Measurements from ENCODE around the gene ANK3. TPM values are rescaled to one million over a fixed set of nuclear protein-coding genes. Genes with fewer than 3 reads are reported as not detected.

Gene ANK3
- total and polyA plus RNA-seq, 10 donors: 2.0 to 133 (median 62.9) TPM

DNA sequence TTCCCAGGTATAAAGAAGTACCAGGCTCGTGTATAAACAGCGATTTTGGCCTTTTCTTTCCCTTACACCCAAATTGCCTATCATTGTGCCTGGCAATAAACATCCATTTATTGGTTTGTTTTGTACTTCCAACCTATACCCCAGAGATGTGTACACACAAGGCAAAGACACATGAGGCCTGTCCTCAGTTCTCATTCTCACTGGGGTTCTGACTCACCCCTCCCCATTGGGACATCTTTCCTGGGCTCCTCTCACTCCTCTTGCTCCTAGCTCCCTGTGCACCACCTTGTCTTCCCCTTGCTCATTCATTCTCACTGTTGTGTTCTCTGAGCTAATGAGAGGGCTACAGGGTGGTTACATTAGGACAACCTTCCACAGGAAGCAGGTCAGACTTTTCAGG is 240.7 kb downstream of the ANK3 start:
- intact Hi-C loops (cut with DNase I; ENCODE audit: low total_unique reads): no loop called here
- no peak overlapping the region for H3K4me3 ChIP-seq
- no peak for DNase-seq
- H3K36me3 ChIP-seq: peaks cover 0 to 32% (median 0%) of the 10 kb centered on the region in 6 donors
- WGBS, 5 donors: 84 to 95% (median 89%) methylated on average over 2 of the region's 2 CpGs
- no peaks in the 10 kb centered on the region for H3K4me1 ChIP-seq
- no peak overlapping the region for H3K27ac ChIP-seq
- no peaks in the 10 kb centered on the region for H3K27me3 ChIP-seq (replicated peaks in 1 of 7)
- TF ChIP-seq POLR2AphosphoS5 (IDR thresholded peaks at IDR 0.05) (no peak), POLR2A (IDR thresholded peaks at IDR 0.05) (no peak)
- TF ChIP-seq, protein P1, sequence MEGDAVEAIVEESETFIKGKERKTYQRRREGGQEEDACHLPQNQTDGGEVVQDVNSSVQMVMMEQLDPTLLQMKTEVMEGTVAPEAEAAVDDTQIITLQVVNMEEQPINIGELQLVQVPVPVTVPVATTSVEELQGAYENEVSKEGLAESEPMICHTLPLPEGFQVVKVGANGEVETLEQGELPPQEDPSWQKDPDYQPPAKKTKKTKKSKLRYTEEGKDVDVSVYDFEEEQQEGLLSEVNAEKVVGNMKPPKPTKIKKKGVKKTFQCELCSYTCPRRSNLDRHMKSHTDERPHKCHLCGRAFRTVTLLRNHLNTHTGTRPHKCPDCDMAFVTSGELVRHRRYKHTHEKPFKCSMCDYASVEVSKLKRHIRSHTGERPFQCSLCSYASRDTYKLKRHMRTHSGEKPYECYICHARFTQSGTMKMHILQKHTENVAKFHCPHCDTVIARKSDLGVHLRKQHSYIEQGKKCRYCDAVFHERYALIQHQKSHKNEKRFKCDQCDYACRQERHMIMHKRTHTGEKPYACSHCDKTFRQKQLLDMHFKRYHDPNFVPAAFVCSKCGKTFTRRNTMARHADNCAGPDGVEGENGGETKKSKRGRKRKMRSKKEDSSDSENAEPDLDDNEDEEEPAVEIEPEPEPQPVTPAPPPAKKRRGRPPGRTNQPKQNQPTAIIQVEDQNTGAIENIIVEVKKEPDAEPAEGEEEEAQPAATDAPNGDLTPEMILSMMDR (IDR thresholded peaks at IDR 0.05 in 8 of 11, conservative IDR thresholded peaks at IDR 0.05 in 3 of 11): no peak
- no peaks in the 10 kb centered on the region for H3K9me3 ChIP-seq

DNA sequence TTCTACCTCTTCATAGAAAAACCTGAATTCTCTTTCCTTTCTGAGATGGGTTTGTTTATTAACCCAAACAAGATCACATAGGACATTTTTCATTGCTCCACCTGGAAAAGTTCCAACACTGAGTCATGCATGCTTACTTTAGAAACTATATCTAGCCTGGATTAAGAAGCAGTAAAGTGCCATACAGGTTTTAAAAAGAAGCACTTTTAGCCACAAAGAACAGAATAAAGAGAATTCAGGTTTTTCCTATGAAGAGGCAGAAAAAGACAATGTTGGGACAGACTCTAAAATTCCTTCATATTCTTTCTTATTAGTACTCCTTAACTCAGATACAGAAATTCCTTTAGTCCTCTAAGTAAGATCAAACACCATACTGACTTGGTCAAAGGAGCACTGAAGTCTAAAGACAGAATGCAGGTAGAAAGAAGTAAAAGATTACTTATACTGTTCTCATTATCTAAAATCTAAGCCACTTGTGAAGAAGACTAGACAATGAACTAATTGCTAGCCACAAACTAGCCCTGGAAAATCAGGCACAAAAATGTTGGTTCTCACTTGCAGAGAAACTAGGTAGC is 241.3 kb downstream of the ANK3 start:
- peaks cover 0 to 30% (median 0%) of the 10 kb centered on the region in 6 donors for H3K36me3 ChIP-seq
- H3K9me3 ChIP-seq: no peaks in the 10 kb centered on the region
- H3K27ac ChIP-seq: no peak overlapping the region
- intact Hi-C loops (cut with DNase I; ENCODE audit: low total_unique reads): no loop called here
- H3K4me1 ChIP-seq: no peaks in the 10 kb centered on the region
- H3K27me3 ChIP-seq (replicated peaks in 1 of 7): no peaks in the 10 kb centered on the region
- DNase-seq: no peak
- H3K4me3 ChIP-seq: no peak overlapping the region
- TF ChIP-seq POLR2A (IDR thresholded peaks at IDR 0.05) (no peak), POLR2AphosphoS5 (IDR thresholded peaks at IDR 0.05) (no peak)
- TF ChIP-seq, protein P1 (IDR thresholded peaks at IDR 0.05 in 8 of 11, conservative IDR thresholded peaks at IDR 0.05 in 3 of 11): no peak

DNA sequence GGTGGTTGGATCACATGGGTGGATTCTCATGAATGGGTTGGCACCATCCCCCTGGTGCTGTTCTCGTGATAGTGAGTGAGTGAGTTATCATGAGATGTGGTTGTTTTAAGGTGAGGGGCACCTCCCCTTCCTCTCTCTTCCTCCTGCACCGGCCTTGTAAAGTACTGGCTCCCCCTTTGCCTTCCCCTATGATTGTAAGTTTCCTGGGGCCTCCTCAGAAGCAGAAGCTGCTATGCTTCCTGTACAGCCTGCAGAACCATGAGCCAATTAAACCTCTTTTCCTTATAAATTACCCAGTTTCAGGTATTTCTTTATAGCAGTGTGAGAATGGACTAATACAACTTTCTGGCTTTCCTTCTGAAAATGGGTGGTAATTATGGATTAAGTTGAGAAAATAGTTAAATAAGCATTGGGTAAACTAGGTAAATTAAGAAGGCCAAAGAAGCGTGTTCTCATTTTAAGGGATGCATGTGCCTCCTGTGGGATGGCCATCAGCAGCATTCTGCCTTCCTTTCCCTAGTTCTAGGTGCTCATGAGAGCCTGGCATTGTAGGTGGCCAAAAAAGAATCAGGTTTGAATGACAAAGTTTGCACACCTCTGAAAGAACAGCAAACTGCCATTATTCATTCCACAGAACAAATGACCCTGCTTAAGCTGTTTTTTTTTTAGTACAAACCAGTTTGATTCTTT is 242.0 kb downstream of the ANK3 start:
- no peaks in the 10 kb centered on the region for H3K4me1 ChIP-seq
- 55 to 78% (median 72%) methylated on average over 3 of the region's 3 CpGs for WGBS, 5 donors
- H3K36me3 ChIP-seq: peaks cover 0 to 25% (median 0%) of the 10 kb centered on the region in 6 donors
- no peak overlapping the region for H3K27ac ChIP-seq
- H3K9me3 ChIP-seq: no peaks in the 10 kb centered on the region
- intact Hi-C loops (cut with DNase I; ENCODE audit: low total_unique reads): no loop called here
- H3K4me3 ChIP-seq: no peak overlapping the region
- no peaks in the 10 kb centered on the region for H3K27me3 ChIP-seq (replicated peaks in 1 of 7)
- DNase-seq: no peak
- TF ChIP-seq, protein P1 (IDR thresholded peaks at IDR 0.05 in 8 of 11, conservative IDR thresholded peaks at IDR 0.05 in 3 of 11): no peak
- no peak for TF ChIP-seq POLR2A (IDR thresholded peaks at IDR 0.05)

DNA sequence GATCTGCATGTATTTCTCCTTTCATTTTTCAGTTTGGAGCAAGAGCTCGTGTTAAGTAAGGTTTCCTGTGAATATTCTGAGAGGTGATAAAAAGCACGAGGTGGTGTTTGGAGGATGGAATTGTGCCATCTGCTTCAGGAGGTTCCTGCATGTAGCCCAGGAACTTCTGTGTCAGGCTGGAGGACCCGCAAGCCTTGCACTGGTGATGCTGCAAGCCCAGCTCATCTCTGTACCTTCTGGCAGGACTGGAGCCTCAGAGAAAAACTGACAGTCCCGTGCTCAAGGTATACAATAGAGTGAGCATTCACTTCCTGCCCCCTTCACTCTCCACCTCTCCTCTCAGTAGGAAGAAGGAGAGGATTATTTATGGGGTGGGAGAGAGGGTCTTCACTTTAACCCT is 242.7 kb downstream of the ANK3 start:
- no peak overlapping the region for H3K4me3 ChIP-seq
- H3K4me1 ChIP-seq: no peaks in the 10 kb centered on the region
- DNase-seq: no peak
- TF ChIP-seq POLR2A (IDR thresholded peaks at IDR 0.05) (no peak), POLR2AphosphoS5 (IDR thresholded peaks at IDR 0.05) (no peak)
- TF ChIP-seq, protein P1 (IDR thresholded peaks at IDR 0.05 in 8 of 11, conservative IDR thresholded peaks at IDR 0.05 in 3 of 11): no peak
- 67 to 75% (median 71%) methylated on average over 4 of the region's 4 CpGs for WGBS, 5 donors
- H3K9me3 ChIP-seq: no peaks in the 10 kb centered on the region
- intact Hi-C loops (cut with DNase I; ENCODE audit: low total_unique reads): no loop called here
- no peak overlapping the region for H3K27ac ChIP-seq
- peaks cover 0 to 25% (median 0%) of the 10 kb centered on the region in 6 donors for H3K36me3 ChIP-seq
- no peaks in the 10 kb centered on the region for H3K27me3 ChIP-seq (replicated peaks in 1 of 7)

All from spleen (tissue), 11 donors.